ENCODE measurements around the gene ARMCX5. TPM values are rescaled to one million over a fixed set of nuclear protein-coding genes. Genes with fewer than 3 reads are reported as not detected.

ARMCX5 gene
- total and polyA plus RNA-seq, 5 donors from 2014 or later: 6.2 to 12.4 (median 10.4) TPM

DNA sequence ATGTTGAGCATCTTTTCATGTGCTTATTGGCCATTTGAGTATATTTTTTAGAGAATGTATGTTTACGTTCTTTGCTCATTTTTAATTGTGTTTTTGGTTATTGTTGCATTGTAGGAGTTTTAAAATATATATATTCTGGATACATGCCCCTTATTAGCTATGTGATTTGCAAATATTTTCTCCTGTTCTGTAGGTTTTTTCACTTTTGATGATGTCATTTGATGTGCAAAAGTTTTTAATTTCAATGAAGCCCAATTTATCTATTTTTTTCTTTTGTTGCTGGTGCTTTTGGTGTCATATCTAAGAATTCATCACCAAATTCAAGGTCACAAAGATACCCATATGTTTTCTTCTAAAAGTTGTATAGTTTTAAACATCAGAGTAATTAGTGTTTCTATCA, 6.8 kb downstream of the ARMCX5 start:
- no peaks in the 10 kb centered on the region for H3K27me3 ChIP-seq (ENCODE audit: control insufficient read depth, insufficient read depth, low read length)
- no peak for ATAC-seq (ENCODE audit: low read depth in 2 of 2)
- Mint-ChIP-seq H3K4me3 (no peak overlapping the region), H3K36me3 (peaks cover 29% of the 10 kb centered on the region), H3K27ac (no peak overlapping the region), H3K27me3 (no peaks in the 10 kb centered on the region), H3K9me3 (peaks cover 0 to 2% (median 0%) of the 10 kb centered on the region in 7 donors), H3K4me1 (peaks cover 0 to 65% (median 43%) of the 10 kb centered on the region in 4 donors)
- no peak overlapping the region for H3K4me3 ChIP-seq (ENCODE audit: low read depth, low read length)
- no peak overlapping the region for H3K27ac ChIP-seq (ENCODE audit: insufficient read depth, low read length, poor library complexity, severe bottlenecking)
- H3K4me1 ChIP-seq (ENCODE audit: control insufficient read depth, insufficient read depth, low read length, poor library complexity, severe bottlenecking): no peaks in the 10 kb centered on the region
- no peaks in the 10 kb centered on the region for H3K9me3 ChIP-seq (ENCODE audit: control insufficient read depth in 2 of 2, low read length in 2 of 2)
- no peaks in the 10 kb centered on the region for H3K36me3 ChIP-seq (ENCODE audit: control insufficient read depth, insufficient read depth, low read length)
- no peak for DNase-seq

DNA sequence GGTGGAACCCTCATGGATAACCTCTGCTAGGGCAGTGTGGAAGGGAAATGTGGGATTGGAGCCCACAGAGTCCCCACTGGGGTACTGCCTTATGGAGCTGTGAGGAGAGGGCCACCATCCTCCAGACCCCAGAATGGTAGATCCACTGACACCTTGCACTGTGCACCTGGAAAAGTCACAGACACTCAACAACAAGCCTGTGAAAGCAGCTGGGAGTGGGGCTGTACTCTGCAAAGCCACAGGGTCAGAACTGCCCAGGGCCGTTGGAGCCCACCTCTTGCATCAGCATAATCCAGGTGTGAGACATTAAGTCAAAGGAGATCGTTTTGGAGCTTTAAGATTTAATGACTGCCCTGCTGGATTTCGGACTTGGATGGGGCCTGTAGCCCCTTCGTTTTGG, 11.6 kb downstream of the ARMCX5 start:
- no peaks in the 10 kb centered on the region for H3K27me3 ChIP-seq (ENCODE audit: control insufficient read depth, insufficient read depth, low read length)
- H3K27ac ChIP-seq (ENCODE audit: insufficient read depth, low read length, poor library complexity, severe bottlenecking): no peak overlapping the region
- no peaks in the 10 kb centered on the region for H3K27me3 Mint-ChIP-seq
- H3K4me1 ChIP-seq (ENCODE audit: control insufficient read depth, insufficient read depth, low read length, poor library complexity, severe bottlenecking): no peaks in the 10 kb centered on the region
- no peaks in the 10 kb centered on the region for H3K9me3 ChIP-seq (ENCODE audit: control insufficient read depth in 2 of 2, low read length in 2 of 2)
- peaks cover 5 to 41% (median 28%) of the 10 kb centered on the region in 4 donors for H3K4me1 Mint-ChIP-seq
- no peak overlapping the region for H3K4me3 ChIP-seq (ENCODE audit: low read depth, low read length)
- no peaks in the 10 kb centered on the region for H3K36me3 ChIP-seq (ENCODE audit: control insufficient read depth, insufficient read depth, low read length)
- DNase-seq (no peak), ATAC-seq (ENCODE audit: low read depth in 2 of 2) (no peak)
- peaks cover 0 to 2% (median 0%) of the 10 kb centered on the region in 7 donors for H3K9me3 Mint-ChIP-seq
- no peak overlapping the region for H3K27ac Mint-ChIP-seq
- peaks cover 31% of the 10 kb centered on the region for H3K36me3 Mint-ChIP-seq
- H3K4me3 Mint-ChIP-seq: no peak overlapping the region

DNA sequence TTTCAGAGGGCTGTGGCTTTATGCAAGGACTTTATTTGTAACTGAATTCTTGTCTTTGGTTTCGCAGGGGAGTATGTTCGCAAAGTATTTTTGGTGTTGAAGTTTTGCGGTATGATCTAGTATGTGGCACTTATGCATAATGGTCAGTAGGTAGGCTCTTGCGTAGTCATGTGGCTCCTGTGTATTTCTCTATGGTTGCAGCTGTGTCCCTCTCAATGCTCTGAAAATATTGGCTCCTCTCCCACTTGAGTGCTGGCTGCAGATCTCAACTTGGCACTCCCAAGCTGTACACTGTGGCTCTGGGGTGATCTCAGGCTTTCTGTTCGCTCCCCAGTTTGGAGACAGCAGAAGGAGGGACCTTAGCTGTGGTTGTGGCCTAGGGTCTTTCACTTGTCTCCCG, 24.8 kb downstream of the ARMCX5 start:
- H3K27ac ChIP-seq (ENCODE audit: insufficient read depth, low read length, poor library complexity, severe bottlenecking): no peak overlapping the region

DNA sequence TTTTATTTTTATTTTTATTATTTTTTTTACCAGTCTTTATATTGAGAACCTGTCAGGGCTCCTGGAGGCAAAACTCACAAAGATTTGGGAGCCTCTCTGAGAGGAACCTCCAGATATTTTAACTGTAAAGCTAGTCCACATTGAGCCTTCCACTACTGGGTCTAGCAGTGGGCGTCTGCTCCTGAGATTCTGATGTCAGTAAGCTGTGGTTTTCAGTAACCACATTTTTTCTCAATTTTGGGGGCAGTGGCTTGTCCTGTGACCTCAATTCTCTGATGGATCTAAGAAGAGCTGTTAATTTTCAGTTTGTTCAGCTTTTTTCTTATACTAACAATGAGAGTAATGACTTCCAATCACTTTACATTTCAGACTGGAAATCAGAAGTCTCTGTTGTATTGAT, 28.3 kb downstream of the ARMCX5 start:
- H3K36me3 ChIP-seq (ENCODE audit: control insufficient read depth, insufficient read depth, low read length): no peaks in the 10 kb centered on the region
- Mint-ChIP-seq H3K9me3 (peaks cover 0 to 2% (median 0%) of the 10 kb centered on the region in 7 donors), H3K4me3 (no peak overlapping the region), H3K4me1 (peaks cover 0 to 14% (median 13%) of the 10 kb centered on the region in 4 donors), H3K27me3 (no peaks in the 10 kb centered on the region), H3K27ac (no peak overlapping the region), H3K36me3 (peaks cover 10% of the 10 kb centered on the region)
- no peak for ATAC-seq (ENCODE audit: low read depth in 2 of 2)
- no peak overlapping the region for H3K27ac ChIP-seq (ENCODE audit: insufficient read depth, low read length, poor library complexity, severe bottlenecking)
- no peak overlapping the region for H3K4me3 ChIP-seq (ENCODE audit: low read depth, low read length)
- H3K27me3 ChIP-seq (ENCODE audit: control insufficient read depth, insufficient read depth, low read length): no peaks in the 10 kb centered on the region
- no peaks in the 10 kb centered on the region for H3K9me3 ChIP-seq (ENCODE audit: control insufficient read depth in 2 of 2, low read length in 2 of 2)
- no peaks in the 10 kb centered on the region for H3K4me1 ChIP-seq (ENCODE audit: control insufficient read depth, insufficient read depth, low read length, poor library complexity, severe bottlenecking)
- no peak for DNase-seq

More for the DNA sequence above, 24.8 kb downstream of the ARMCX5 start:
- Histone ChIP-seq H3K4me3 (ENCODE audit: low read depth, low read length) (no peak overlapping the region), H3K27me3 (ENCODE audit: control insufficient read depth, insufficient read depth, low read length) (no peaks in the 10 kb centered on the region), H3K36me3 (ENCODE audit: control insufficient read depth, insufficient read depth, low read length) (no peaks in the 10 kb centered on the region), H3K9me3 (ENCODE audit: control insufficient read depth in 2 of 2, low read length in 2 of 2) (peaks cover 13 to 14% of the 10 kb centered on the region in 2 experiments), H3K4me1 (ENCODE audit: control insufficient read depth, insufficient read depth, low read length, poor library complexity, severe bottlenecking) (no peaks in the 10 kb centered on the region)
- Mint-ChIP-seq H3K9me3 (peaks cover 0 to 10% (median 3%) of the 10 kb centered on the region in 7 donors), H3K27me3 (no peaks in the 10 kb centered on the region), H3K4me3 (no peak overlapping the region), H3K36me3 (peaks cover 35% of the 10 kb centered on the region), H3K4me1 (peaks cover 0 to 16% (median 13%) of the 10 kb centered on the region in 4 donors), H3K27ac (peak overlapping the region in 1 of 3 donors; percentile 91)
- ATAC-seq (ENCODE audit: low read depth in 2 of 2) (no peak), DNase-seq (no peak)

DNA sequence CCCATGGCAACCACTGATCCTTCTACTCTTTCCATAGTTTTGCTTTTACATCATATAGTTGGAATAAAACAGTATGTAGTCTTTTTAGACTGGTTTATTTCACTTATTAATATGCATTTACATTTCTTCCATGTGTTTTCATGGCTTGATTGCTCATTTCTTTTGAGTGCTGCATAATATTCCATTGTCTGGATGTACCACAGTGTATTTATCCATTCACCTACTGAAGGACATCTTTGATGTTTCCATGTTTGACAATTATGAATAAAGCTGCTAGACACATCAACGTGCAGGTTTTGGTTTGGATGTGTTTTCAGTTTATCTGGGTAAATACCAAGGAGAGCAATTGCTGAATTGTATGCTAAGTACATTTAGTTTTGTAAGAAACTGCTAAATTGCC, 38.2 kb downstream of the ARMCX5 start:
- H3K27me3 Mint-ChIP-seq: no peaks in the 10 kb centered on the region
- no peak for DNase-seq
- H3K4me3 Mint-ChIP-seq: no peak overlapping the region
- no peaks in the 10 kb centered on the region for H3K4me1 Mint-ChIP-seq
- H3K27ac ChIP-seq (ENCODE audit: insufficient read depth, low read length, poor library complexity, severe bottlenecking): no peak overlapping the region
- H3K27ac Mint-ChIP-seq: no peak overlapping the region
- no peaks in the 10 kb centered on the region for H3K9me3 ChIP-seq (ENCODE audit: control insufficient read depth in 2 of 2, low read length in 2 of 2)
- ATAC-seq (ENCODE audit: low read depth in 2 of 2): no peak
- H3K36me3 ChIP-seq (ENCODE audit: control insufficient read depth, insufficient read depth, low read length): no peaks in the 10 kb centered on the region
- H3K4me1 ChIP-seq (ENCODE audit: control insufficient read depth, insufficient read depth, low read length, poor library complexity, severe bottlenecking): no peaks in the 10 kb centered on the region
- no peaks in the 10 kb centered on the region for H3K27me3 ChIP-seq (ENCODE audit: control insufficient read depth, insufficient read depth, low read length)
- H3K4me3 ChIP-seq (ENCODE audit: low read depth, low read length): no peak overlapping the region
- peaks cover 0 to 2% (median 0%) of the 10 kb centered on the region in 7 donors for H3K9me3 Mint-ChIP-seq
- H3K36me3 Mint-ChIP-seq: peaks cover 3% of the 10 kb centered on the region

DNA sequence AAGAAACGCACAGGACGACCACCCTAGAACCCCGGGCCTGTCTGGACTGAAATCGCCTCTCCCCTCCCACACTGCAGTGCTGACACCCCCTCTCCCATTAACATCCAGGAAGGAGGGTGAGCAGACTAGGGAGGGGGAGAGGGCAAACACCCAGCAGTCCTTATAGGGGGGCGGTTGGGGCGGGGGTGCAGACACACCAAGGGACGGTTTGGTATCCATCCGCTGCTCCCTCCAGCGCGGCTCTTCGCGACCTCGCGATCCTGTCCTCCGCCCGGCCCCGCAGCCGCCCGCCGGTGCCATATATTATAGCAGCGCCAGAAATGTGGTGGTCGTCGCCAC, 51.6 kb downstream of the ARMCX5 start:
- Histone ChIP-seq H3K4me1 (ENCODE audit: control insufficient read depth, insufficient read depth, low read length, poor library complexity, severe bottlenecking) (peaks cover 7% of the 10 kb centered on the region), H3K4me3 (ENCODE audit: low read depth, low read length) (no peak overlapping the region), H3K36me3 (ENCODE audit: control insufficient read depth, insufficient read depth, low read length) (no peaks in the 10 kb centered on the region), H3K9me3 (ENCODE audit: control insufficient read depth in 2 of 2, low read length in 2 of 2) (no peaks in the 10 kb centered on the region), H3K27me3 (ENCODE audit: control insufficient read depth, insufficient read depth, low read length) (no peaks in the 10 kb centered on the region), H3K27ac (ENCODE audit: insufficient read depth, low read length, poor library complexity, severe bottlenecking) (no peak overlapping the region)
- H3K4me3 Mint-ChIP-seq: peak overlapping the region; percentile 91 to 98 (median 94)
- DNase-seq (no peak), ATAC-seq (ENCODE audit: low read depth in 2 of 2) (peak in 1 of 2 donors; percentile 14)
- peaks cover 6 to 31% (median 17%) of the 10 kb centered on the region in 4 donors for H3K4me1 Mint-ChIP-seq
- H3K9me3 Mint-ChIP-seq: no peaks in the 10 kb centered on the region
- peak overlapping the region; percentile 95 to 98 (median 96) for H3K27ac Mint-ChIP-seq
- H3K27me3 Mint-ChIP-seq: no peaks in the 10 kb centered on the region
- H3K36me3 Mint-ChIP-seq: peaks cover 17% of the 10 kb centered on the region

DNA sequence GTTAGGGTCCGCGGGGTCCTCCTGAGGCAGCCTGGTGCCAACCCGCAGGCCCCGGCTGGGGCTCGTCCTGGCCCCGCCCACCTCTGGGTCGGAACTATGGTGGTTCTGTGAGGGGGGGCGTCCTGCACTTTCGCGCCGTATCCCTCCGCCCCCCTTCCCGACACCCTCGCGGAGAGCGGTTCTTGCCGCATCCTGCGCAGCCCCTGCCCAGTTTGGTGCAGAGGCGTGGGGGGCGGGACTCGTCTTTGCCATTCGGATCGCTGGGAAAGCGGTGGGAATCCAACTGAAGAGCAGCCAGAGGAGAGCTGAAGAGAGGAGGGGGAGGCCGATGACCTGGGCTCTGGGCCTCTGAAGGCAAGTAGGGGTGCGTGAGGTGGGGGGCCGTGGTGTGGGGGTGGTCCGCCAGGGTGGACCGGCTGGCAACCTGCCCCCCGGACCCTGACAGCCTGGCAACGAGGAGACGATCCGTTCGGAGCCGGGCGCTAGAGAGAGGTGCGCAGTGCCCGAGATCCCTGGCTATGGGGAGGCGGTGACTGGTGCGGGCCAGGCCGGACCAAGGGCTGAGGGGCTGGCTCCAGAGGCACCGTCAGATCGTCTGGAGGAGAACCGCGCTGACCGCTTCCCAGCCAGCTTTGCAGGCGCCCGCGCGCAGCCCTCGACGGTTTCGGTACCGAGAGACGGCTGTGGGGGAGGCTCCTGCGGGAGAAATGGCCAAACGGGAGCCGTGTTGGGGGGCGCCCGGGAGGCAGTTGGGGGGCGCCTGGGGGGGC, 52.1 kb downstream of the ARMCX5 start, which contains the start of gene GPRASP1:
GPRASP1 (plus strand) TSS at position 242 of the 770 bp plus-strand sequence. CDS start 2,431 bp downstream, outside the sequence.
- peak within 1 kb of the TSS; percentile 61 for H3K27ac ChIP-seq (ENCODE audit: insufficient read depth, low read length, poor library complexity, severe bottlenecking)
- DNase-seq (peak; percentile 20 to 69 (median 54)), ATAC-seq (ENCODE audit: low read depth in 2 of 2) (peak; percentile 60 to 64)
- Mint-ChIP-seq H3K36me3 (peaks cover 22% of the 10 kb centered on the region), H3K27ac (peak within 1 kb of the TSS; percentile 96 to 98 (median 96)), H3K9me3 (no peaks in the 10 kb centered on the region), H3K27me3 (no peaks in the 10 kb centered on the region), H3K4me1 (peaks cover 6 to 35% (median 18%) of the 10 kb centered on the region in 4 donors), H3K4me3 (peak within 1 kb of the TSS; percentile 92 to 98 (median 94))
- H3K4me1 ChIP-seq (ENCODE audit: control insufficient read depth, insufficient read depth, low read length, poor library complexity, severe bottlenecking): peaks cover 7% of the 10 kb centered on the region
- peak within 1 kb of the TSS; percentile 72 for H3K4me3 ChIP-seq (ENCODE audit: low read depth, low read length)
- H3K9me3 ChIP-seq (ENCODE audit: control insufficient read depth in 2 of 2, low read length in 2 of 2): no peaks in the 10 kb centered on the region
- no peaks in the 10 kb centered on the region for H3K27me3 ChIP-seq (ENCODE audit: control insufficient read depth, insufficient read depth, low read length)
- H3K36me3 ChIP-seq (ENCODE audit: control insufficient read depth, insufficient read depth, low read length): no peaks in the 10 kb centered on the region
